GM19043 (cell line): ENCODE measurements around the gene INTS1.
"Not testable (repeated sequence)": the region's sequence is repeated elsewhere in the genome, so short reads cannot be mapped to it uniquely, and the experiment has no call there.

Source experiments
- ATAC-seq: cut with Tn5 transposase; IDR thresholded peaks from one replicate; pipeline ENCODE4 v1.9.1; 2021; ENCODE audit warnings: low read depth; ENCODE audit not compliant: unreplicated experiment

The INTS1 gene

DNA sequence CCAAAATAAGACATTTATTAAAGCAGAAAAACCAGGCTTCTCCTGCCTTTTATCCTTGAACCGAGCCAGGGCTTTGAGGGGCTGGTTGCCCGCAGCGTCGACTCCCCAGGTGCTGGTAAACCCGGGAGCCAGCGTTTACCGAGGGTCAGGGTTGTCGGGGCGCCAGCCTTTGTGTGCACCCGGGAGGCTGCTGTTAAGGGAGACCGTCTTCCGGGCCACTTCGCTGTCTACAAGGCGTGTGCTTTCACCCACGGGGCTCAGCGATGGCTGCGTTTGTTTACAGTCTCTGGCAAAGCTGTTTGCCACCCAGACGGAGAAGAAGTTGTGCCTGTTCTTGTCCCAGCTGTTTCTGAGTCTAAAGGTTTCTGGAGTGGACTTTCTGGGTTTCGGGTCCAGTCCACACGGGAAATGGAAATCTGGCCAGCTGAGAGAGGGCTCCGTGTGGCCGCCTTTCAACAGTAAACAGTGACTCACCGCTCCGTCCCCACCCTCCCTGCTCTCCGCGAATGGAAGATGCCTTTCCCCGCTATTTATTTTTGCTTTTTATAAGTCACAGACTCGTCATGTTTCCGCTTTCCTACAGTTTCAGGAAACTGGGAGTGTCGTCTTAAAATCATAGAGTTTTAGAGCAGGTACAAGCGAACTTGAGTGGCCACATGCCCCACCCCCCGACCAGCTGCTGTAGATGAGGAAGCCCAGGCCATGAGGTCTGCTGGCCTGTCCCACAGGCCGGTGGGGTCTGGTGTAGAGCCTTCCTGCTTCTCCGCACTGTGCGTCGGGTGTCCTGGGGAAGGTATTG, 28.5 kb upstream of the INTS1 start:
- no peak for ATAC-seq

GRCh38 chr7:1531979-1532455, 27.8 kb upstream of the INTS1 start:
- no peak for ATAC-seq

DNA sequence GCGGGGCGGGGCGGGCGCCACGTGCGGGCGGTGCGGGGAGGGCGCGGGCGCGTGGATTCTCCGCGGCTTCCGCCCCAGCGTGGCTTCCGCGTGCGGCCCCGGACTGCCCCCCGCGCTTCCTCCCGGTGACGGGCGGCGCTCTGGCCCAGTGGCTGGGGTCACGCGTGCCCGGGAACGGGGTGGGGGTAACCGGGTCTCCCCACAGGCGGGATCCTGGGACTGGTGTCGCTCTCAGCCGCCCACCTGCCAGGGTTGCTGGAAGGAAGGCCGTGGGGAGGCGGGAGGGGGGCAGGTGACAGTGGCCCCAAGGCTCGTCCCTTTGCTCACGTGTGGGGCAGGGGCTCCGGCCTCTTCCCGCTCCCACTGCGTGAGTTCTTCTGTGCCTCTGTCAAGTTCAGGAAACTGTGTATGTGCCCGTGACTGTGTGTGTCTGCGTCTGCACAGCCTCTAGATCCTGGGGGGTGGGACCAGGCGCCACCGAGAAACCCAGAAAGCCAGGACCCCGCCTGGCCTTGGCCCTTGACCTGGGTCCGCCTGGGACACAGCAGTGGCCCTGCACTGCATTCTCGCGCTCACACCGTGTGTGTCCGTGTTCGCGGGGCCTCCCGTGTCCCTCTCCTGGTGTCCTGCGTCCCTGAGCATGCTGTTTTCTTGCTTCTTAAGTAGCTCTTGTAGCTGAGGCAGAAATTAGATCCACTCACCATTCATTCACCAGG, 27.2 kb upstream of the INTS1 start:
- ATAC-seq = no peak

GRCh38 chr7:1530946-1531262, 26.7 kb upstream of the INTS1 start:
- no peak for ATAC-seq

GRCh38 chr7:1529383-1530116, 25.4 kb upstream of the INTS1 start:
- no peak for ATAC-seq

GRCh38 chr7:1526271-1526754, 22.1 kb upstream of the INTS1 start:
- ATAC-seq = no peak

GRCh38 chr7:1525409-1525808, 21.2 kb upstream of the INTS1 start:
- no peak for ATAC-seq

DNA sequence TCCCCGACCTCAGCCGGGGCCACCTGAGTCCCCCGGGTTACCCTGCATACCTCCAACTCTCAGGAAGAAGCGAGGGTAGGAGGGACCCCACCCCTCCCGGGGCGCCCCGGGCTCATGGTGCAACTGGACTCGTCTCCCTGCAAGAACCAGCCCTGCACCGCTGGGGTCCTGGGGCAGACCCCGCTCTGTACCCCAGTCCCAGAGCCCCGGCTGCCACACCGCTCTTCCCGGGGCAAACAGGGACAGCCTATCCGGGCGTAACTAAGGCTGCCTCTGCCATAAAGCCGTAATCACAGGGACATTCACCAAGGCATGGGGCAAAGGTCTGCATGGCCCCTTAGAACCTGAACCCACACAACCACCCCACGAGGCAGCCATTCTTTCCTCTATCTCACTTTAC, 19.7 kb upstream of the INTS1 start:
- ATAC-seq = no peak

DNA sequence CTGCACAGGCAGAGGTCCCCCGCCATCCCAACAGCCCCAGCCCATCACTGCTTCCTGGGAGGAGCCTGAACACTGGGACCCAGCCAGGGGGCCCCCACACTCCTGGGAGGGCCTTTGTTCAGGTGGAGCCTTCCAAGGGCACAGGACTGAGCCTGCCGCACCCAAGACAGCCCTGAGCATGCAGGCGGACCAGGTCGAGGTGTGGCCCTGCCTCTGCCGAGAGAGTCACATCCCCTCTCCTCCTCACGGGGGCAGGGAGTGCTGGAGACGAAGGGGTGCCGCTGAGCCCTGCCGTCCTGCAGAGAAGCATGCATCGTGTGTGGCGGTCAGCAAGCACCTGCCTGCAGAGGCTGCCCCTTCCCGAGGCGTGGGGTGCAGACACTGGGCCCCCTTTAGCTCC, 19.0 kb upstream of the INTS1 start:
- ATAC-seq = no peak

DNA sequence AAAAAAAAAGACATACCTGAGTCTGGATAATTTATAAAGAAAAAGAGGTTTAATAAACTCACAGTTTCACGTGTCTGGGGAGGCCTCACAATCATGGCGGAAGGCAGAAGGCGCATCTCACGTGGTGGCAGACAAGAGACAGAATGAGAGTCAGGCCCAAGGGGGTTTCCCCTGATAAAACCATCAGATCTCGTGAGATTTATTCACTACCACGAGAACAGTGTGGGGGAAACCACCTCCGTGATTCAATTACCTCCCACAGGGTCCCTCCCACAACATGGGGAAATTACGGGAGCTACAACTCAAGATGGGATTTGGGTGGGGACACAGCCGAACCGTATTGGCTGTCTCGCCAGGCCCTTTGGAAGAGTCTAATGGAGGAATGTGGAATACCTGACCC, 17.3 kb upstream of the INTS1 start:
- no peak for ATAC-seq

- ATAC-seq = no peak
These were observed 16.5 kb upstream of the INTS1 start for GRCh38 chr7:1520539-1521234.

GRCh38 chr7:1519322-1519922, 15.2 kb upstream of the INTS1 start:
- ATAC-seq = not testable (repeated sequence)

- ATAC-seq = no peak
These were observed 12.5 kb upstream of the INTS1 start for GRCh38 chr7:1516586-1517251.

DNA sequence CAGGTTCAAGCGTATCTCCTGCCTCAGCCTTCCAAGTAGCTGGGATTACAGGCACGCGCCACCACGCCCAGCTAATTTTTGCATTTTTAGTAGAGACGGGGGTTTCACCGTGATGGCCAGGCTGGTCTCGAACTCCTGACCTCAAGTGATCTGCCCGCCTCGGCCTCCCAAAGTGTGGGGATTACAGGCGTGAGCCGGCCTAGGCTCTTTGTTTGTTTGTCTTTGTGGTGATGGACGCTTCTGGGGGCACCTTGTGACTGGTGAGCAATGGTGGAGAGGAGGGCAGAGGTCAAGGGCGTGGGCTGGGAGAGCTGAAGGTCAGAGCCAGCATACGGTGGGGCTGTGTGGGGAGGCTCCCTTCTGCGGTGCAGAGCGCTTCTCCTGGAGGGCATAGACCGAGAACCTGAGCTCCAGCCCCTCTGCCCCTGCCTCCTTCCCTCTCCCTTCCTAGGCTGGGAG, 11.3 kb upstream of the INTS1 start:
- not testable (repeated sequence) for ATAC-seq

- no peak for ATAC-seq
These were observed 10.8 kb upstream of the INTS1 start for GRCh38 chr7:1514995-1515401.

DNA sequence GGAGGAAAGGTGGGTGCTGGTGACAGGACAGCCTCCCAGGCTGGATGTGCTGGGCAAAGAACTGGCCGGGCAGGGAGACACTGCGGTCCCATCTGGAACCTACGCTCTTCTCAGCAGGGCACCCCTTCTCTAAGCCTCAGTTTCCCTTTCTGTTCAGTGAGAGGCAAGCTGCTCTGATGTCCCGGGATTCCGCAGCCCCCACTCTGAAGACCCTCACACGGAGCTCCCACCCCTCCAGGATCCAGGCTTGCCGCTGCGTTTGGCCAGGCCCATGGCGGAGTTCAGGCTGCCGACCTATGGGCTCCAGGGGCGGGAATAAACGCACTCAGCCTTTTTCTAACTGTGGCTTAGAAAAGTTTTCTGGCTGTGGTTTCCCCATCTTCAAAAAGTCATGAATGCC, 10.2 kb upstream of the INTS1 start:
- ATAC-seq = no peak

GRCh38 chr7:1513657-1514095, 9.5 kb upstream of the INTS1 start:
- ATAC-seq = no peak

GRCh38 chr7:1512781-1513656, 8.8 kb upstream of the INTS1 start:
- ATAC-seq = no peak
